CD14-positive monocyte (primary cell): Measurements from ENCODE around the gene GLIS2. TPM values are rescaled to one million over a fixed set of nuclear protein-coding genes. Genes with fewer than 3 reads are reported as not detected.

ENCODE experiments used
- DNase-seq, 3 donors: peaks; one replicate each; pipeline ENCODE4 v3.0.0-alpha.2; 2011 to 2022
- H2AFZ ChIP-seq: 2 replicates; pipeline ENCODE4 v1.6.0; 2012; ENCODE audit warnings: mild to moderate bottlenecking, low read depth, low read length, inconsistent platforms; ENCODE audit not compliant: insufficient read depth, poor library complexity, severe bottlenecking
- H3K27ac ChIP-seq, 2 donors: 1 replicate in 1 of 2; 2 replicates in 1 of 2; pipeline ENCODE4 v1.5.1; 2012 to 2013; ENCODE audit warnings: low read length in 2 of 2, control low read depth in 1 of 2, inconsistent platforms in 1 of 2, low read depth in 1 of 2, mild to moderate bottlenecking in 1 of 2
- H3K27me3 ChIP-seq, 2 donors: one replicate each; pipeline versions ENCODE4 v1.6.0 to v1.6.1; 2011 to 2013; ENCODE audit warnings: low read length in 2 of 2; ENCODE audit not compliant: control insufficient read depth in 2 of 2, insufficient read depth in 2 of 2
- H3K36me3 ChIP-seq, 2 donors: replicated peaks in 1 of 2; 1 replicate in 1 of 2; 2 replicates in 1 of 2; pipeline versions ENCODE4 v1.5.1 to v1.6.1; 2012 to 2013; ENCODE audit warnings: low read length in 2 of 2, control low read depth in 1 of 2, inconsistent platforms in 1 of 2, mild to moderate bottlenecking in 1 of 2; ENCODE audit not compliant: insufficient read depth in 2 of 2, control insufficient read depth in 1 of 2
- H3K4me1 ChIP-seq, 2 donors: 1 replicate in 1 of 2; 2 replicates in 1 of 2; pipeline versions ENCODE4 v1.5.1 to v1.6.1; 2012 to 2013; ENCODE audit warnings: low read length in 2 of 2, control low read depth in 1 of 2, inconsistent platforms in 1 of 2, mild to moderate bottlenecking in 1 of 2, moderate library complexity in 1 of 2; ENCODE audit not compliant: insufficient read depth in 2 of 2, control insufficient read depth in 1 of 2
- H3K4me2 ChIP-seq: replicated peaks from 2 replicates; pipeline ENCODE3; 2012; ENCODE audit warnings: low read length, moderate library complexity, mild to moderate bottlenecking; ENCODE audit not compliant: poor library complexity, severe bottlenecking; ENCODE audit errors: extremely low read depth
- H3K4me3 ChIP-seq, 3 experiments: fragments of 200-600 bp in 1 of 3; sonication (generic) in 1 of 3; replicated peaks in 1 of 3; 1 replicate in 2 of 3; 2 replicates in 1 of 3; pipeline ENCODE4 v1.5.1; 2011 to 2013; ENCODE audit warnings: low read length in 3 of 3, mild to moderate bottlenecking in 3 of 3, control low read depth in 2 of 3, low read depth in 2 of 3, inconsistent platforms in 1 of 3, moderate library complexity in 1 of 3
- H3K79me2 ChIP-seq: 2 replicates; pipeline ENCODE4 v1.6.0; 2012; ENCODE audit warnings: mild to moderate bottlenecking, control low read depth, inconsistent platforms, low read length, moderate library complexity; ENCODE audit not compliant: insufficient read depth
- H3K9ac ChIP-seq: 2 replicates; pipeline ENCODE4 v1.6.0; 2017; ENCODE audit warnings: low read length, mild to moderate bottlenecking; ENCODE audit not compliant: insufficient read depth, poor library complexity, severe bottlenecking
- H3K9me3 ChIP-seq, 2 donors: replicated peaks in 1 of 2; 1 replicate in 1 of 2; 2 replicates in 1 of 2; pipeline versions ENCODE4 v1.5.1 to v1.6.1; 2012 to 2013; ENCODE audit warnings: low read length in 2 of 2, control low read depth in 1 of 2; ENCODE audit not compliant: control insufficient read depth in 1 of 2, insufficient read depth in 1 of 2
- H4K20me1 ChIP-seq: 2 replicates; pipeline ENCODE4 v1.6.0; 2012; ENCODE audit warnings: mild to moderate bottlenecking, low read length, control low read depth, moderate library complexity; ENCODE audit not compliant: insufficient read depth
- H3K27ac Mint-ChIP-seq, 7 donors: one replicate each; pipeline ENCODE4 v1.8.0; 2020; ENCODE audit warnings: mild to moderate bottlenecking in 7 of 7, mixed read lengths in 7 of 7, moderate library complexity in 6 of 7, inconsistent platforms in 2 of 7
- H3K27me3 Mint-ChIP-seq, 3 donors: one replicate each; pipeline ENCODE4 v1.8.0; 2021 to 2022; ENCODE audit warnings: low read depth in 3 of 3, mild to moderate bottlenecking in 3 of 3, mixed read lengths in 3 of 3, moderate library complexity in 3 of 3, inconsistent platforms in 1 of 3
- H3K36me3 Mint-ChIP-seq, 2 donors: one replicate each; pipeline ENCODE4 v1.8.0; 2020; ENCODE audit warnings: mixed read lengths in 2 of 2, inconsistent platforms in 1 of 2, mild to moderate bottlenecking in 1 of 2
- H3K4me1 Mint-ChIP-seq: one replicate; pipeline ENCODE4 v1.8.0; 2020; ENCODE audit warnings: mild to moderate bottlenecking, mixed read lengths
- H3K4me3 Mint-ChIP-seq, 2 donors: one replicate each; pipeline ENCODE4 v1.8.0; 2020; ENCODE audit warnings: mild to moderate bottlenecking in 2 of 2, mixed read lengths in 2 of 2, moderate library complexity in 1 of 2
- H3K9me3 Mint-ChIP-seq, 7 donors: one replicate each; pipeline ENCODE4 v1.8.0; 2020 to 2022; ENCODE audit warnings: mixed read lengths in 7 of 7, mild to moderate bottlenecking in 6 of 7, moderate library complexity in 6 of 7, inconsistent platforms in 2 of 7
- WGBS: methylation state at CpG from one replicate; pipeline ENCODE4 v1.1.5; 2013; ENCODE audit warnings: missing lambda C conversion rate; ENCODE audit not compliant: insufficient coverage; 5-methylcytosine and 5-hydroxymethylcytosine counted together
- intact Hi-C, 2 donors: fragments of 100-400 bp; cut with micrococcal nuclease; formaldehyde crosslinking; loops; one replicate each; pipeline versions ENCODE4 v1.15.0 to v1.15.1; 2023
- polyA plus RNA-seq, 3 donors: library from polyadenylated mRNA; depleted of rRNA in 1 of 3; unstranded in 2 of 3; stranded (reverse) in 1 of 3; fragments of 300-500 nt in 2 of 3; fragments of >200 nt in 1 of 3; fragmentation: Illumina TruSeq in 2 of 3; gene quantifications; 1 replicate in 2 of 3; 2 replicates in 1 of 3; pipeline ENCODE4 v1.2.3, GENCODE V29; 2012 to 2021
- TF ChIP-seq, protein P1 (sequence below): fragments of 200-600 bp; IDR thresholded peaks from one replicate; pipeline ENCODE4 v1.8.0; 2022; ENCODE audit warnings: antibody characterized with exemption, mild to moderate bottlenecking

Gene GLIS2
- polyA plus RNA-seq, 3 donors = 0.03 TPM; not detected in 2

- Histone ChIP-seq H3K79me2 (no peaks in the 10 kb centered on the region), H2AFZ (no peak overlapping the region), H3K36me3 (no peaks in the 10 kb centered on the region), H3K9ac (no peak overlapping the region), H3K4me3 (no peak overlapping the region), H3K27ac (no peak overlapping the region), H4K20me1 (no peaks in the 10 kb centered on the region), H3K9me3 (no peaks in the 10 kb centered on the region), H3K4me1 (peaks cover 11% of the 10 kb centered on the region in 2 donors), H3K27me3 (peaks cover 0 to 15% of the 10 kb centered on the region in 2 donors), H3K4me2 (no peak overlapping the region)
- Mint-ChIP-seq H3K4me1 (peaks cover 6% of the 10 kb centered on the region), H3K27me3 (peaks cover 7 to 38% (median 17%) of the 10 kb centered on the region in 3 donors), H3K4me3 (no peak overlapping the region), H3K27ac (no peak overlapping the region), H3K9me3 (no peaks in the 10 kb centered on the region), H3K36me3 (no peaks in the 10 kb centered on the region)
- intact Hi-C loops = no loop called here
- 96% methylated on average over 23 of the region's 30 CpGs for WGBS
- no peak for DNase-seq
- TF ChIP-seq, protein P1, sequence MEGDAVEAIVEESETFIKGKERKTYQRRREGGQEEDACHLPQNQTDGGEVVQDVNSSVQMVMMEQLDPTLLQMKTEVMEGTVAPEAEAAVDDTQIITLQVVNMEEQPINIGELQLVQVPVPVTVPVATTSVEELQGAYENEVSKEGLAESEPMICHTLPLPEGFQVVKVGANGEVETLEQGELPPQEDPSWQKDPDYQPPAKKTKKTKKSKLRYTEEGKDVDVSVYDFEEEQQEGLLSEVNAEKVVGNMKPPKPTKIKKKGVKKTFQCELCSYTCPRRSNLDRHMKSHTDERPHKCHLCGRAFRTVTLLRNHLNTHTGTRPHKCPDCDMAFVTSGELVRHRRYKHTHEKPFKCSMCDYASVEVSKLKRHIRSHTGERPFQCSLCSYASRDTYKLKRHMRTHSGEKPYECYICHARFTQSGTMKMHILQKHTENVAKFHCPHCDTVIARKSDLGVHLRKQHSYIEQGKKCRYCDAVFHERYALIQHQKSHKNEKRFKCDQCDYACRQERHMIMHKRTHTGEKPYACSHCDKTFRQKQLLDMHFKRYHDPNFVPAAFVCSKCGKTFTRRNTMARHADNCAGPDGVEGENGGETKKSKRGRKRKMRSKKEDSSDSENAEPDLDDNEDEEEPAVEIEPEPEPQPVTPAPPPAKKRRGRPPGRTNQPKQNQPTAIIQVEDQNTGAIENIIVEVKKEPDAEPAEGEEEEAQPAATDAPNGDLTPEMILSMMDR = no peak
Observed at GRCh38 chr16:4322121-4323052, 6.5 kb downstream of the GLIS2 start.

- Mint-ChIP-seq H3K27me3 (peaks cover 6 to 40% (median 18%) of the 10 kb centered on the region in 3 donors), H3K4me3 (no peak overlapping the region), H3K4me1 (peaks cover 9% of the 10 kb centered on the region), H3K9me3 (no peaks in the 10 kb centered on the region), H3K27ac (no peak overlapping the region), H3K36me3 (no peaks in the 10 kb centered on the region)
- Histone ChIP-seq H3K4me1 (peaks cover 17 to 18% of the 10 kb centered on the region in 2 donors), H3K36me3 (no peaks in the 10 kb centered on the region), H4K20me1 (no peaks in the 10 kb centered on the region), H3K27me3 (peaks cover 0 to 14% of the 10 kb centered on the region in 2 donors), H3K9ac (no peak overlapping the region), H3K79me2 (no peaks in the 10 kb centered on the region), H3K27ac (no peak overlapping the region), H2AFZ (no peak overlapping the region), H3K4me3 (no peak overlapping the region), H3K9me3 (no peaks in the 10 kb centered on the region), H3K4me2 (no peak overlapping the region)
- no peak for DNase-seq
- intact Hi-C loops = no loop called here
- 83% methylated on average over 15 of the region's 21 CpGs for WGBS
- TF ChIP-seq, protein P1 = no peak
Observed at GRCh38 chr16:4323071-4323844, 7.4 kb downstream of the GLIS2 start.
